ENCODE data around the gene LYRM1. TPM values are rescaled to one million over a fixed set of nuclear protein-coding genes. Genes with fewer than 3 reads are reported as not detected.

LYRM1 gene
- total RNA-seq, 4 donors from 2014 or later, result 37.1 to 106 (median 61.9) TPM

DNA sequence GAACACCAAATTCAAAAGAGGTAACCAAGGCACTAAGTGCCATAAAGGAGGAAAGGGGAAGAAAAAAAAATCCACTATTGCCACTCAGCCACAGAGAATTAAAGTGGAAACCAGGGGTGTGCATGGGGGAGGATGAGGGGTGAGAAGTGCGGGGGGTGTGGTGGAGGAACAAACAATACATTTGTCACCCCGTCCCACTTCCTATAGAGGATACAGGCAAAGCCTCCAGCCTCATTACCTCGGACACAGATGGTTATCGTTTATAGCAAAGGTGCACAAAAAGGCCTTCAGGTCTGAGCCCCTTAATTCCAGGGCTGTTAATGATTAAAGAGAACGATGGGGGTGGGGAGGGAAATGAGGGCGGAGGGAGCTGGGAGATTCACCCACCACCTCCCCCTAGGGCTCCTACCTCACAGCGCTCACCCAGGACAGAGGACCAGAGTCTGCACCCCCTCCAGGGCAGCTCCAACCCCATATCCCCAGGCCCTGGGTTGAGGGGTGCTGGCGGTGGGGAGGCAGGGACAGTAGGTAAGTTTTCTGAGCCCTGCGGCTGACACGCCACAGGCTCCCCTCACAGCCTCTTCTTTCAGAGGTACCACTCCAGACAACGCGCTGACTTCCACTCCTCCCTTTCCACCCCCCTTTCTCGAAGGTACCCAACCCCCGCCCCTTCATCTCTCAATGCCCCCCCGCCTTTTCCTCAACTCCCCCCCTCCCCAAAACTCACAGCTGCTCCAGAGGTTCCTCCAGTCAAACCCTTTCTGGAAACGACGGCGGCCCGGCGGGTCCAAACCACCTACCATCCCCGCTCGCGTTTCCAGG lies 883 bp upstream of the LYRM1 start:
- TF ChIP-seq, protein P1, sequence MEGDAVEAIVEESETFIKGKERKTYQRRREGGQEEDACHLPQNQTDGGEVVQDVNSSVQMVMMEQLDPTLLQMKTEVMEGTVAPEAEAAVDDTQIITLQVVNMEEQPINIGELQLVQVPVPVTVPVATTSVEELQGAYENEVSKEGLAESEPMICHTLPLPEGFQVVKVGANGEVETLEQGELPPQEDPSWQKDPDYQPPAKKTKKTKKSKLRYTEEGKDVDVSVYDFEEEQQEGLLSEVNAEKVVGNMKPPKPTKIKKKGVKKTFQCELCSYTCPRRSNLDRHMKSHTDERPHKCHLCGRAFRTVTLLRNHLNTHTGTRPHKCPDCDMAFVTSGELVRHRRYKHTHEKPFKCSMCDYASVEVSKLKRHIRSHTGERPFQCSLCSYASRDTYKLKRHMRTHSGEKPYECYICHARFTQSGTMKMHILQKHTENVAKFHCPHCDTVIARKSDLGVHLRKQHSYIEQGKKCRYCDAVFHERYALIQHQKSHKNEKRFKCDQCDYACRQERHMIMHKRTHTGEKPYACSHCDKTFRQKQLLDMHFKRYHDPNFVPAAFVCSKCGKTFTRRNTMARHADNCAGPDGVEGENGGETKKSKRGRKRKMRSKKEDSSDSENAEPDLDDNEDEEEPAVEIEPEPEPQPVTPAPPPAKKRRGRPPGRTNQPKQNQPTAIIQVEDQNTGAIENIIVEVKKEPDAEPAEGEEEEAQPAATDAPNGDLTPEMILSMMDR (IDR thresholded peaks at IDR 0.05; ENCODE audit: low read depth), result no peak

DNA sequence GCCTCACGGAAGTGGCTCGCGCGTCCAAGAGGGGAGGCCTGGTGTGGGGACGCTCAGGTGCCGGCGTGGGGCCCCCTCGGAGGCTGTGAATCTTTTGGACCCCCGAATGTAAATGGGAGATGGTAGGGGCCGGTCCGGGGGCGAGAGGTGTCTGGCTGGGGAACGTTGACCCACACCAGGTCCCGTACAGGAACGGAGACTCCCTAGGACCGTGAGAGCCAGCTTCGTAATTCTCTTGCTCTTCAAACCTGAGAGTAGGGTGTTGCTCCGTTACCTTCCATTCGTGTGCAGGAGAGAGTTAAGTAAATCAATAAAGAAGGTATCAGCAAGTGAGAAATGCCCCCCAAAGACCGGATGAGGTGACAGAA lies 481 bp downstream of the LYRM1 start:
- TF ChIP-seq, protein P1 (IDR thresholded peaks at IDR 0.05; ENCODE audit: low read depth), result no peak

DNA sequence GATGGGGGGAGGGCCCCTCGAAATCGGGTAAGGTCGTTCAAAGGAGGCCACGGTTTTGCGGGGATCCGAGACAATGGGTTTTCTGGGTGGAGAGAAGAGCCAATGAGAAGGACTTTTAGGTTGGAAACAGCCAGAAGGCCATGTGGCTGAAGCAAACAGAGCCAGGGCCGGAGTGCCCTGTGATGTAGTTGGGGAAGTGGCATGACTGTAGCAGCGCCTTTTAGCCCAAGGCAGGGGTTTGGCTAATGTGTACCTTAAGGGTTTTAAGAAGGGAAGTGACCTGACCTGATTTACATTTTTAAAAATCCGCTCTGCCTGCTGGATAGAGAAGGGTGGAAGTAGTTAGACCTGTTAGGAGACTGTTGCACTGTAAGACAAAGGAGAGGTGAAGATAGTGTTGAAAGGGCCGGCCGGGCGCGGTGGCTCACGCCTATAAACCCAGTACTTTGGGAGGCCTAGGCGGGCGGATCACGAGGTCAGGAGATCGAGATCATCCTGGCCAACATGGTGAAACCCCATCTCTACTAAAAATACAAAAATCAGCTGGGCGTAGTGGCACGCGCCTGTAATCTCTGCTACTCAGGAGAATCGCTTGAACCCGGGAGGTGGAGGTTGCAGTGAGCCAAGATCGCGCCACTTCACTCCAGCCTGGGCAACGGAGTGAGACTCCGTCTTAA lies 1.0 kb downstream of the LYRM1 start:
- TF ChIP-seq, protein P1 (IDR thresholded peaks at IDR 0.05; ENCODE audit: low read depth), result no peak

DNA sequence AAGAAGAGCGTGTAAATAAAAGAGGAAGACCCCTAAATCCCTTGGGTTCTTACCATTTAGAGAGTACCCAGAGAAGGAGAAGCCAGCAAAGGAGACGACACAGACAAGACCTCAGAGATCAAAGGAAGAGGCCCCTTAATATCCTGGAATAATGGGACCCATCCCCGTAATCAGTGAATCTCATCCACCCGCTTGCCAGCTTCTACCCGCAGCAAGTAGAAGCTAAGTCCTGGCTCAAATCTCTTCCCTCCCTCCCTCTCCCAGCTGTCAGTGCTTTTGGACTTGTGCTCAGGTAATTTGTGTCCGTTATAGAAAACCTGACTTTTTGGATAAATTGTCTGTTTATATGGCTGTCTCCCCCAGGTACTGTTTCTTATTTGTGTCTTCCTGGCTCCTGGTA lies 1.9 kb downstream of the LYRM1 start:
- TF ChIP-seq, protein P1 (IDR thresholded peaks at IDR 0.05; ENCODE audit: low read depth), result no peak

DNA sequence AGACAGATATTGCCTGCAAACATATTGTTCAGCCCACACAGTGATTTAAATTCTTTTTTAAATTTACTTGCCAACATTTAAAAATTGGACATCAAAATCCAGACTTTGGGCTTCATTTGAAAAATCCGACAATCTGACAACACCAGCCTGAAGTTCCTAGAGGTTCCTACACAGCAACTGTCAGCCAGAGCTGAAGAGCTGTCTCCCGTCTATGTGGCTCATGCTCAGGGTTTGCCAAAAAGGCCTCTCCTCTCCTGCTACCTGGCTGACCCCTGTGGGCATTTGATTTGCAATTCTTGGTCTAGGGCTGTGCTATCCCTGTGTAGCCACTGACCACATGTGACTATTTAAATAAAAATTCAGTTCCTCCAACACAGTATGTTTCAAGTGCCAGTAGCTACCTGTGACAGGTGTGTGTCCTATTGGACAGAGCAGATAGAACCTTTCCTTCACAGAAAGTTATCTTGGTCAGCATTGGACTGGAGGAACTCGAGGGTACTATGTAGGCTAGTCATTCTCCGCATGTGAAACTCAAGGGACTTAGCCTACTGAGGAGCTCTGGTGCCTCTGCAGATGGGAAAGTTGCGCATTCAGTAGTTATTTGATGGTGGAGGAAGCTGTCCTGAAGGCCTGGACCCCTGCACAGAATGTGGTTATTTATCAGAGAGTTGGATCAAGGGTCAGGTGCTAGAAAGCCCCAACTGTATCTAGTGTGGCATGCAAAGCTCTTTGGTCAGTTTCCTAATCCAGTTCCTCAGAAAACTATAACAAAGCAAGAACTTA lies 2.7 kb downstream of the LYRM1 start:
- TF ChIP-seq, protein P1 (IDR thresholded peaks at IDR 0.05; ENCODE audit: low read depth), result no peak

DNA sequence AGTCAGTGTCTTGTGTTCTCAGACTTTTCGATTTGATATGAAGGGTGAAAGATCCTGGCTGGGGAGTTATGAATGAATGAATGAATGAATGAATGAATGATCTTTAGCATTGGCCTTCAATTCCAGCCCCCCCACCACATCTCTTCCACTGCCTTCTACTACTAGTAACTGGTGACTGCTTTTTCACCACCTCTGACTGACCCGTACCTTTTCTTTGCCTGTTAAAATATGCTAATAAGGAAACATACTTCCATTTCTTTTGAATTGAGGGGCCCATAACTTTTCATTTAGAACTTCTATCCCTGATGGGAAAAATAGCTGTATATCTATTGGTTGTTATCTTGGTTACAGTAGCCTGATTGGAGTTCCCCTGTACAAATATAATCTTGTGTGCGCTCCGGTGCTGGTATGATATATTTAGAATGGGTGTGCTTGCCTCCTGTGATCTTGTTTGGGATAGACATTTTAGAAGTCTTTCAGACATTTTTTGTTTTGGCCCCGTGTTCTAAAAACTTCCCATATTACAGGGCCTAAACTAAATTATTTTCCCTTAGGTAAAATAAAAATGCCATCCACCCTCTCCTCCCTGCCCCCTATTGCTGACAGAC lies 3.4 kb downstream of the LYRM1 start:
- TF ChIP-seq, protein P1 (IDR thresholded peaks at IDR 0.05; ENCODE audit: low read depth), result no peak

Measured in subcutaneous adipose tissue (tissue), 4 donors.